VCaP (cell line): Measurements from ENCODE around the gene TBPL1.

Source experiments
- H3K27ac ChIP-seq: fragments of 450-650 bp; 2 replicates; pipeline ENCODE4 v1.5.1; 2017
- TF ChIP-seq, protein P1 (sequence below): fragments of 450-650 bp; conservative IDR thresholded peaks from 2 replicates; pipeline ENCODE4 v1.5.1; 2017; ENCODE audit warnings: mild to moderate bottlenecking, moderate library complexity

The TBPL1 gene

DNA sequence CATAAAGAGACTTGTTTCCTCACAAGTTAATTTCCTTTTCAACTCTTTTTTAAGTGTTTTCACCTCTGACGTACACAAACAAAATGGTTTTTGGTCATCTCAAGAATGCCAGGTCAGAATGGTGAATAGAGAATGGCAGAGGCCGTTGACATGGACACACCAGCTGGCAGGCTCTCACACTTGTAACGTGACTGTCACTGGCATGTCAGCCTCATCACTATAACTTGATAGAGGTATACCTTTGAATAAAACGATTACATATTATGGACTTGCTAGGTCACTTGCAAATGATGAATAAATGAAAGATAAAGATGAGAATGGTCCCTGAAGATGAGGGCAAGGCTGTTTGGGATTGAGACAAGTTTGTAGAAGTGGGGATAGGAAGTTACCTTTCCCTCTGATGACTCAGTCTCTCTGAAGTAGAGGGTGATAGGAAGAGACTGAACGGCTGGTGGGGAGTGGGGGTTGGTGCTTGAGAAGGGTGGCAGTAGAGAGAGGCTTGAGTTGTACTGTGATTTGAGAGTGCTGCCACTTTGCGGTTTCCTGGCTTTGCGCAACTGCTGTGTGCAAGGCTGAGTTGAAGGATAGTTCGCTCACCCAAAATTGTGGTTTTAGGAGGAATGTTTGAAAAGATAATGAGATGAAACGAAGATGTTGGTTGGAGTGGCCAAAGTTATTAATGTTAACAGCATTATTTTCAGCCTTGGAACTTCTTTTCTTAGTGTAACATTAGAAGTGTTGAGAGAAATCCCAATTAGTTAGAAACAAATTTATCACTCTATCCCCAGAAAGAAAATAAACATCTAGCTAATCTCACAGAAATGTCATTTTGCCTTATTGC, 30.3 kb downstream of the TBPL1 start:
- peak overlapping the region; percentile 39 for H3K27ac ChIP-seq

DNA sequence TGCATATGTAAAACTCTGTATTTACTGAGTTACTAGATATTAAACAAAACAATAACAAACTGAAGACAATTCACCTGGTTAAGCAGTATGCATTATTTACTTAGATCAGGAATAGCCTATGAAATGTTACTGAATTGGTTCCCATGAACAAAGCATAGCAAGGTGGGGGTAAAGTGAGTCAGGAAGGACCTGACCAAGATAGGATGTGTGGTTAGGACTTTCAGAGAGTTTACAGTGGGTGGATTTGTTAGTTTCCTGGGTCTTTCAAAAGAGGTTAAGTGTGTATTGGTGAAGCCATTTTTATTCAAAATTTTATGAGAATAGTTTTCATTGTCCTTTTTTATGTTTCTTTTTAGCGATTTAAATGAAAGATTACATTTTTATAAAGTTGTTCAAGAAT, 32.9 kb downstream of the TBPL1 start:
- H3K27ac ChIP-seq: peak overlapping the region; percentile 40
- TF ChIP-seq, protein P1, sequence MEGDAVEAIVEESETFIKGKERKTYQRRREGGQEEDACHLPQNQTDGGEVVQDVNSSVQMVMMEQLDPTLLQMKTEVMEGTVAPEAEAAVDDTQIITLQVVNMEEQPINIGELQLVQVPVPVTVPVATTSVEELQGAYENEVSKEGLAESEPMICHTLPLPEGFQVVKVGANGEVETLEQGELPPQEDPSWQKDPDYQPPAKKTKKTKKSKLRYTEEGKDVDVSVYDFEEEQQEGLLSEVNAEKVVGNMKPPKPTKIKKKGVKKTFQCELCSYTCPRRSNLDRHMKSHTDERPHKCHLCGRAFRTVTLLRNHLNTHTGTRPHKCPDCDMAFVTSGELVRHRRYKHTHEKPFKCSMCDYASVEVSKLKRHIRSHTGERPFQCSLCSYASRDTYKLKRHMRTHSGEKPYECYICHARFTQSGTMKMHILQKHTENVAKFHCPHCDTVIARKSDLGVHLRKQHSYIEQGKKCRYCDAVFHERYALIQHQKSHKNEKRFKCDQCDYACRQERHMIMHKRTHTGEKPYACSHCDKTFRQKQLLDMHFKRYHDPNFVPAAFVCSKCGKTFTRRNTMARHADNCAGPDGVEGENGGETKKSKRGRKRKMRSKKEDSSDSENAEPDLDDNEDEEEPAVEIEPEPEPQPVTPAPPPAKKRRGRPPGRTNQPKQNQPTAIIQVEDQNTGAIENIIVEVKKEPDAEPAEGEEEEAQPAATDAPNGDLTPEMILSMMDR: no peak

More for the DNA sequence above, 30.3 kb downstream of the TBPL1 start:
- TF ChIP-seq, protein P1: no peak

DNA sequence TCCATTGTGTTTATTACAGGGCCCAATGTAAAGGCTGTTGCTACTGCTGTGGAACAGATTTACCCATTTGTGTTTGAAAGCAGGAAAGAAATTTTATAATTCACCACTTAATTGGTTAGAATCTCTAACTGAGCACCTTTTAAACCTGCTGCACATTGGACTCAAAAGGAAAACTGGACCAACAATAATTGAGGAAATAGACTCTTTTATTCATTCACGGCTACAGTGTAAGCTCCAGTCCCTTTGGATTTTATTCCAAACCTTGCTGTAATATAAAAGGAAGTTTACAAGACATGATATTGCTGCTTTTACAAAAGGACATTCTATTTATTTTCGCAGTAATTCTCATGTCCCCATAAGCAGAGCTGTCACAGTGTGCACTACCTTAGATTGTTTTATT, 33.9 kb downstream of the TBPL1 start:
- TF ChIP-seq, protein P1: no peak
- H3K27ac ChIP-seq: no peak overlapping the region

DNA sequence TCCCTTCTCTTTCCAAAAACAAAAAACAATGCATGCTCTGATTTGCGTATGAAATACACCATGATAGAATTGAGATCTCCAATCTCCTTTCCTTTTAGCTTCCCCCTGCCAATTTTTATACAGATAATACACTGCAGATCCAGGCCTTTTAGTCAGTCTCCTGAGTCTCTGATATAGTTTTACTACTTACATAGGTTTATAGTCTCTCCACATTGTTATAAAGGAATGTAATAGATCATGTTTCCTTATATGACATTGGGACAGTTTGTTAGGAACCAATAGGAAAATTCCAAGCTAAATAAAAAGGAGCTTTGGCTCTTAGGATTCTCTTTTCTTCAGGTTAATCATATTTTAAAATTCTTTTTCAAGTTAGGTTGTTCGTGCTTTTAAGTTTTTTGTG, 36.5 kb downstream of the TBPL1 start:
- TF ChIP-seq, protein P1: no peak
- no peak overlapping the region for H3K27ac ChIP-seq

DNA sequence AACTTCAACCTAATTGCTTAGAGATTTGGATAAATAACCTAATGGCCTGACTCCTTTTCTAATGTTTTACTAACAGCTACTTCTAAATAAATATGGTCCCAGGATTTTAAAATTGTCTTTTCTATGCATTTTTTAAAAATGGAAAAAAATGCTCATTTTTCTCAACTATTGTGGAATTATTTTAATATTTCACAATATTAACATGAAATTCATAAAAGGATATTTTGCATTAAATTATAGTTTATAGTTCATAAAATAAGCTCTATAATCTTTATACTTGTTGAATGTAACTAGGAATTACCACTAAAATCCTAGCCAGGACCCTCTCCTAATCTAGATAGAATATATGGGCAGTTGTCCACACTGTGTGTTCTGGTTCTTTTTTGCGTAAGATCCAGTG, 37.3 kb downstream of the TBPL1 start:
- H3K27ac ChIP-seq: no peak overlapping the region; the same call in 1 of the 2 replicates
- TF ChIP-seq, protein P1: no peak

DNA sequence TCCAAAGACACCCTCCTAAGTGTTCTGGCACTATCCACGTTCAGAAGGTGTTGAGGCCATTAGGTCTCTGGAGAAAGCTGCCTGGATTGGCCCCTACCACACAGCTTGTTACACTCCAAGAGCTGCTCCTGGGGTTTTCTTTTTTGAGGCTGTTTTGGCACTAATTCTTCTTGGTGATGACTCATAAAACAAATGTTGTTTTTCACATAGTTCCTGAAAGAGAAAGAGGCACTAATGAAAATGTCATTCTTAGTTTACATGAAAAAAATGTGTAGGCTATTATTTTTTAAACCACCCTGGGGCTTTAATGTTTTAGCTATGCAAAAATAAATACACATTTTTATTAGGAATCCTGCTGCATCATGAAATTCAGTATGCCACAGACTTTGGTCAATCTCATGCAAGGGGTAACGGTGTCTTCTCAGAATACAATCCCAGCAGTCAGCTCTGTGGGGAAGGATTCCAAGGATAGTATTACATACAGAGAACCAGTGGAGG, 38.1 kb downstream of the TBPL1 start:
- no peak overlapping the region; the same call in 1 of the 2 replicates for H3K27ac ChIP-seq
- TF ChIP-seq, protein P1: no peak

DNA sequence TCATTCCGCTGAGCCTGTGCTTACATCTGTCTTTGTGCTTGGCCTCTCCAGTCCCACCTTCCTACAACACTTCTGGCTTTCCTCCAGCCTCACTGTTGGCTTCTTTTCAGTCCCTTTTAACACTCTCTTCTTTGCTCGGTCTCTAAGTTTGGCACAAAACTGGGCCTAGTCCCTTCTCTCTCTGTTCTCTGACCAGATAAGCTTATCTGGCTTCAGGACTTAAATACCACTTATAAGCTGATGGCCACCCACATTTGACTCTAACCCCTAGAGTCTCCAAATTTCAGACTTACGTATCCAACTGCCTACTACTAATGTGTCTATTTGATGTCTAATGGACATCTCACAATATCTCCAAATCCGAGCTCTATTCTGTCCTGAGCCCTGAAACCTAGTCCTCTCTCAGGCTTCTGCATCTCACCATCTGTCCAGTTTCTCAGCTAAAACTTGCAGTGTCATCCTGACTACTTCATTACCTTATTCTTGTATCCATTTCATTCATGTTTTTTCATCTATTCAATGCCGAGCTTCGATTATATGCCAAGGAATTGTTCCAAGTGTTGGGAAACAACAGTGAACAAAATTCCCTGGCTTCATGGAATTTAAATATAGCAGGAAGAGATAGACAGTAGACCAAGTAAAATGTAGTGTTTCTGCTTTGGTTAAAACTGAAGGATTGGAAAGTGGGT, 40.1 kb downstream of the TBPL1 start:
- H3K27ac ChIP-seq: peak overlapping the region; percentile 57; the same call in 1 of the 2 replicates
- TF ChIP-seq, protein P1: no peak
